LNCaP clone FGC (cell line): ENCODE results near the gene PRB2.
"Not testable (repeated sequence)": the region's sequence is repeated elsewhere in the genome, so short reads cannot be mapped to it uniquely, and the experiment has no call there.

Source experiments
- DNase-seq: peaks from one replicate; pipeline ENCODE4 v3.0.0-alpha.2; 2011; ENCODE audit warnings: low read depth
- H3K4me3 ChIP-seq: 2 replicates; pipeline ENCODE4 v1.5.1; 2011; ENCODE audit warnings: mild to moderate bottlenecking, low read depth, low read length, control low read depth
- CTCF ChIP-seq: IDR thresholded peaks from 2 replicates; pipeline ENCODE4 v1.5.1; 2012; ENCODE audit warnings: mild to moderate bottlenecking; ENCODE audit not compliant: control insufficient read depth, insufficient read depth; ENCODE audit errors: extremely low read depth

The PRB2 gene

GRCh38 chr12:11395467-11395866 is at the start of gene PRB2:
Gene PRB2 (minus strand): TSS chr12:11395567. CDS start chr12:11395529, 38 bp downstream.
- not testable (repeated sequence) for H3K4me3 ChIP-seq, DNase-seq

- TF ChIP-seq CTCF, result no peak
- H3K4me3 ChIP-seq, result no peak overlapping the region
- no peak for DNase-seq
These were observed 42.6 kb upstream of the PRB2 start for GRCh38 chr12:11437966-11438365.

- H3K4me3 ChIP-seq, result no peak overlapping the region
- DNase-seq, result no peak
- TF ChIP-seq CTCF, result no peak
These were observed 38.3 kb upstream of the PRB2 start for GRCh38 chr12:11433664-11434063.

GRCh38 chr12:11431486-11431885 is 36.1 kb upstream of the PRB2 start:
- no peak for TF ChIP-seq CTCF
- H3K4me3 ChIP-seq, result no peak overlapping the region
- no peak for DNase-seq

GRCh38 chr12:11427341-11427740 is 32.0 kb upstream of the PRB2 start:
- no peak overlapping the region for H3K4me3 ChIP-seq
- no peak for DNase-seq
- no peak for TF ChIP-seq CTCF

- no peak for TF ChIP-seq CTCF
- no peak for DNase-seq
- H3K4me3 ChIP-seq, result no peak overlapping the region
These were observed 17.4 kb upstream of the PRB2 start for GRCh38 chr12:11412731-11413130.

GRCh38 chr12:11408096-11408495 is 12.7 kb upstream of the PRB2 start:
- no peak for DNase-seq
- H3K4me3 ChIP-seq, result no peak overlapping the region
- no peak for TF ChIP-seq CTCF
